ENCODE data around the gene USH2A. TPM values are rescaled to one million over a fixed set of nuclear protein-coding genes. Genes with fewer than 3 reads are reported as not detected.

Gene USH2A
- total RNA-seq, 4 donors from 2014 or later, result not detected

DNA sequence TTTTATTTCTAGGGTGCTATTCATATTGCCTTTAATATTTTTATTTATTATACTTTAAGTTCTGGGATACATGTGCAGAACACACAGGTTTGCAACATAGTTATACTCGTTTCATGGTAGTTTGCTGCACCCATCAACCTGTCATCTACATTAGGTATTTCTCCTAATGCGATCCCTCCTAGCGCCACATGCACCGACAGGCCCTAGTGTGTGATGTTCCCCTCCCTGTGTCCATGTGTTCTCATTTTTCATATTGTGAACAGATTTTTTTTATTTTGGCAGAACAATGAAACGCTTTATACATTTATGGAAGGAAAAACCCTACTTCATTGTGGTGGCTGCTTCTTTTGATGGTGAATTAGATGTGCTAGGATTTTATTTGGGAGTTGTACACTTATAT, 14.4 kb upstream of the USH2A start:
- TF ChIP-seq CTCF (IDR thresholded peaks at IDR 0.05), result no peak
- ATAC-seq (ENCODE audit: low FRiP score), result no peak
- DNase-seq (ENCODE audit: low spot score), result no peak

GRCh38 chr1:216434232-216434631, 11.0 kb upstream of the USH2A start:
- TF ChIP-seq CTCF (IDR thresholded peaks at IDR 0.05), result no peak
- no peak for ATAC-seq (ENCODE audit: low FRiP score)

GRCh38 chr1:216433175-216433574, 9.9 kb upstream of the USH2A start:
- no peak for DNase-seq (ENCODE audit: low spot score)
- no peak for TF ChIP-seq CTCF (IDR thresholded peaks at IDR 0.05)
- no peak for ATAC-seq (ENCODE audit: low FRiP score)

More at GRCh38 chr1:216434232-216434631, 11.0 kb upstream of the USH2A start:
- DNase-seq (ENCODE audit: low spot score), result no peak

DNA sequence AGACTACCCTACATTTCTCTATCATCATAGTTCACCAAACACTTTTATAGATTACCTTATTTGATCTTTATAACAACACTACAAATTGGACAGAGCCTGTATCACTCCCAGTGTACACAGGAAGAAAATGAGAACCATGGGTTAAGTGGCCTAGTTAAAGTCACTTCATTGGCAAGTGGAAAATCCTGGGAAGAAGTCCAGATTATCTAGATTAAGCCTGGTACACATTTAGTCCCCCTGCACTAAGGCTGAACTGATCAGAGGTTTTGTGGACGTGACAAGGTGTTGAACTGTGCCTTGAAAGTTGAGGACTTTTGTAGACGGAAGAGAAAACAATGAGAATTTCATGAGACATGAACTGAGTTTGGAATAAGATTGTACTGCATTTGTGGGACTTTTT, 7.5 kb upstream of the USH2A start:
- no peak for ATAC-seq (ENCODE audit: low FRiP score)
- TF ChIP-seq CTCF (IDR thresholded peaks at IDR 0.05), result no peak
- no peak for DNase-seq (ENCODE audit: low spot score)

DNA sequence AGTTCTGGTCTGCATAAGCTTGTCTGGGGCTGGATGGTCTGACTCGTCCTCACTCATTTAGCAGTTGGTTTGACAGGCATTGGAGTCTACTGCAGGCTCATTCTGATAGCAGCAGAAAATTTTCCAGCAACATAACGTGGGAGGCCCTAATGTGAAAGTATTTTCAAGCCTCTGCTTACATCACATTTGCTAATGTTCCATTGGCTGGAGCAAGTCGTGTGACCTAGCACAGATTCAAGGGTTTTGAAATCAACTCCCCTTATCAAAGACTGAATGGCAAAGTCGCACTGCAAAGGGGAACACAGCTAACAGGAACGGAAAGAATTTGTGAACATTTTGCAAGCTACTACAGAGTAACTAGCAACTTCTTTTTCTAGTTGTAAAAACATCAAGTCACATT, 2.3 kb upstream of the USH2A start:
- ATAC-seq (ENCODE audit: low FRiP score), result no peak
- no peak for TF ChIP-seq CTCF (IDR thresholded peaks at IDR 0.05)

GRCh38 chr1:216420746-216421145, 2.5 kb downstream of the USH2A start:
- ATAC-seq (ENCODE audit: low FRiP score) (no peak), DNase-seq (ENCODE audit: low spot score) (no peak)
- no peak for TF ChIP-seq CTCF (IDR thresholded peaks at IDR 0.05)

More for the DNA sequence above, 2.3 kb upstream of the USH2A start:
- DNase-seq (ENCODE audit: low spot score), result no peak

DNA sequence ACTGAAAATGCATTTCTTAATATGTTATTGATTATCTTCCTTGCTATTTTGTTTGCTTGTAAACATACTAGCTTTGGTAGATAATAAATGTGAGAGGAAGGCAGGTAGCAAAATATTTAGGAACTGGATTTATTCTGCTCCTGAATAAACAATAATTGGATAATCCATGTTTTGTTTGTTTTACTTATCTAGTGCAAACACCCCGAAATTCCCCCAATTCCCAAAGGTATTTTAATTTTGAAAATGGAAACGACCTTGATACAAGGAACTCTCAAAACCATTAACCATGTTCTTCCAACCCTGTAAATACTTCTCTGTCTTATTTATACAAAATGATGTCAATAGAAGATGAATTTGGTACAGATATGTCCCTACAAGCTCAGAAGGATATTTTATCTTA, 3.0 kb downstream of the USH2A start:
- no peak for TF ChIP-seq CTCF (IDR thresholded peaks at IDR 0.05)
- ATAC-seq (ENCODE audit: low FRiP score), result no peak
- no peak for DNase-seq (ENCODE audit: low spot score)
